HG03280 (cell line): Measurements from ENCODE around the gene KIF23.

Source experiments
- ATAC-seq: cut with Tn5 transposase; IDR thresholded peaks from one replicate; pipeline ENCODE4 v1.9.1; 2021; ENCODE audit warnings: mild to moderate bottlenecking, moderate library complexity; ENCODE audit not compliant: unreplicated experiment

The KIF23 gene

DNA sequence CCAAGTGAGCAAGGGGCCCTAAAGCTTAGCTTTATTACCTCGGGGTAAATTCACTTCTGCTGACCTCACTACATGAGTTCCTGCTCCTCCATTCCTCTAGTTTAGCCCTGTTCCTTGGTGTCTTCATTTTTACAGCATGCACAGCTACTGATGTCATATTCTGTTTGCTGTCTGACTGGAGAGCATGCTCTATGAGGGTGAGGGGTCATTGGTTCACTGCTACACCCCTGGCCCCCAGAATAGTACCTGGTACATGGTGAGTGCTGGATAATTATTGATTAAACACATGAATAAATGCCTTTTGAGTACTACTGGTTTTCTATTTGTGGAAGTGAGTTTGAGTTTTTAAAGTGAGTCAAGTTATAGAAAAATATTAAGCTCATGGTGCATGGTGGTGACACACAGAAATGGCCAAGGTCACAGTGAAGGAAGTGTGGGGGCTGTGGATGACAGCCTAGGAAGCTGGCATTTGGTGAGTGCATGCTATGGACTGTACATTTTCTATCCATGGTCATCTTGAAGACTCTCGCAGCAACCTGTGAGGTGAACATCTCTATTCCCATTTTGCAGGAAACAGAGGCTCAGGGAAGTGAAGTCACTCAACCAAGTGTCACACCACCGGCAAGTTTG, 72.4 kb downstream of the KIF23 start:
- no peak for ATAC-seq

DNA sequence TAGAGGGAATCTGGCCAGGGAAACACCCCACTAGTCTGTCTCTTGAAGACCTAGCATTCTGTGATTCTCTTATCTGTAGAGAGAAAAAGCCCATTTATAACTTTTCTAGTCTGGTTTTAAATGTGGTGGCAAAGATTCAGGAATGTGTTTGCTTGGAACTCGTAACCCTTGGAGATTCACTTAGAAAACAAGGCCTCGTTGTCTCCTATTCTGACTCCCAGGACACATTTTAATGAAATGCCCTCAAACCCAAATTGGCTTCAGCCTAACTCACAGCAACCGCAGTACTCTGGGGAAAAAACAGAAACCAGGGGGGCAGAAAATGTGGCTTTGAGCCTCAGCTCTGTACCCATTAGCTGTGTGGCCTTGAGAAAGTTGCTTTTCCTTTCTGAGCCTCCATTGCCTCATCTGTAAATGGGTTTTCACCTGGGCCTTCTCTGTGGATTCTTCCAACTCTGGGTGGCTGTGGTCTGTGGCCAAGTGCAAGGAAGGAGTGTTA, 75.0 kb downstream of the KIF23 start:
- no peak for ATAC-seq

DNA sequence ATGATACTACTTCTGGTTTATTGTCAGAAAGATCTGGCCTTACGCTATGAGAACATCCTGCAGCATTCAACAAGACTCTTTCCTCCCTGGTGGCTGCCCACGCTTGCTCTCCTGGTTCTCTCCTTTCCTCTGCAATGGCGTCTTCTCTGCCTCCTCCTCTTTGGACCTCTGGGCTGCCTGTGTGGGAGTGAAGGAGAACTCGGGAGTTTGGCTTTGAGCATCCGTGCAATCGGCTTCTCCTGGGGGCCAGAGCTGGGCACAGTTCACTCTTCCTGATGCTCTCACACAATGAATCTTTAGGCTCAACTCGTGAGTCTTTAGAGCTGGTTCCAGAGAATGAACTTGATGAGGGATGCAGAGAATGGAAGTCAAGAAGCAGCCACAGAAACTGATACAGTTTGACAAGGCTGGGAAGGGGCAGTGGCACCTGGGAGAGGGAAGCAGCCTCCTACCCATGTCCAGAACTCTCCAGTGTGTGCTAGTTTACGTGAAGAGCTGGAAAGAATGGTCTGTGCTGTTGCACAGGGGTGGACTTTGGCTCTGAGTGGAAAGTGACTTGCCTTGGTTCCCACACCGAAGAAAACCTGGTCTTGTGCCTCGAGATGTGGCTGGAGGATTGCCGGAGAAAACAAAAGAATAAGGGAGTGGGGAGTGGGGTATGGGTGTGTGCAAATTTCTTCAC, 76.3 kb downstream of the KIF23 start:
- ATAC-seq = no peak

DNA sequence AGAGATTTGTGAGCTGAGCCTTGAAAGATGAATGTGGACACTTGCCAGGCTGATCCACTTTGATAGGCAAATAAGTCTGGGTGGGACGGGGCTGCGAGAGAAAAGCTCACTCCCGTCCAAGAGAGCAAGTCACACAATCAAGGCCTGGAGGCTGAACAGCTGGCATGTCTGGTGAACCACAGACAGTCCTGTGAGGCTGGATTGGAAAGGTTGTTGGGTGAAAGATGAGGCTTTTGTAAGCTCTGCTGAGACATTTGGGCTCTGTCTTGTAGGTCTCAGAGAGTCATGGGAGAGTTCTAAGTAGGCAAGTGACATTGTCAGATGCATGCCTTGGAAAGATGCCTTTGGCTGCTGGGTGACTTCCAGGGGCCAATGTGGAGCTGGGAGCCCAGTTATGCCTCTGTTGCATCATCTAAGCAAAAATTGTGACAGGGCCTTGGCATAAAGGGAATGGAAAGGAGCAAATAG, 76.9 kb downstream of the KIF23 start:
- no peak for ATAC-seq

DNA sequence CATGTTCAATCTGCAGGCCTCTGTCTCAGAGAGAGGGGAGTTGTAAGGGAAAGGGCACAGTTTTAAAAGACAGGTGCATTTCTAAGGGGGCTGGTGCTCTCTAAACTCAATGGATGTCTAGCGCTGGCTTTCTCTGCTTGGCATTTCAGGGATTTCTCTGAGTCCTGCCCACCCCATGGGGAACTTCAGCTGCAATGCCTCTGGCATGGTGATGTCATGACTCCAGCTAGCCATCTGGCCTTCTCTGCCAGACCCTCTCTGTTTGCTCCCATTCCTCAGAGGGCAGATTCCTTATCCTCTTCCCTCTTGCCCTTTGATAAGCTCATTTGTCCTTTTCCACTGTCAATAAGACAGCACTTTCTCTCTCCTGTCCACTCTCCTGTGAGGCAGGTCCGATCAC, 79.3 kb downstream of the KIF23 start:
- ATAC-seq = no peak

DNA sequence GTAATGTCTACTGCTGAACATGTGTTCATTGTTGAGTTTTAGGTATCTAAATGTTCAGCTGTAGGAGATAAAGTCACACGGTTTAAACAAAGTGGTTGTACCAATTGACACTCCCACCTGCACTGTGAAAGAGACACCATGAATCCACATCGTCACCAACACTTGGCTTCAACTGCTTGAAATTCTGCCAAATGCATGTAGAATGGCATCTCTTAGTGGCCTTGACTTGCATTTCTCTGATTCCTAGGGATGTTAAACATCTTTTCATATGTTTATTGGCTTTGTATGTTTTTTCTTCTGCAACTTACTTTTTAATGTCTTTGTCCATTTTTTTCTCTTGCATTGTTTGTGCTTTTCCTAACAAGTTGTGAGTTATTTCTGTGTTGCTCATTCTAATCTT, 81.9 kb downstream of the KIF23 start:
- no peak for ATAC-seq

DNA sequence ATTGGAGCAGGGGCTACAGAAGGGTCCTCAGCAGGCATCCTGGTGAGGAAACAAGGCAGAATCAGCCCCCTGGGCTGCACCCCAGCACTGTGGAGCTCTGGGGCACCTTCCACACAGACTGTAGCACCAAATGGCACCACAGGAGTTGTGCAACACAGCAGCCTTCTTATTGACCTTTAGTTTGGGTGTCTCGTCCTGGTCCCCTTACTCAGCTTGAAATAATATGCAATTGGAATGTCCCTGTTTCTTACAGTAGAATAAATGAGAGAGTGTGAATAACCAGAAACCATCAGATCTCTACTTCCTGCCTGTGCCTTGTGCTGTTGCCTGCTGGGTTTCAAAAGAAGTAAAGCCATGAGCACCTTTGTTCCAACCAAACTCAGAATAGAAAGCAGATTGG, 82.9 kb downstream of the KIF23 start:
- ATAC-seq = no peak

DNA sequence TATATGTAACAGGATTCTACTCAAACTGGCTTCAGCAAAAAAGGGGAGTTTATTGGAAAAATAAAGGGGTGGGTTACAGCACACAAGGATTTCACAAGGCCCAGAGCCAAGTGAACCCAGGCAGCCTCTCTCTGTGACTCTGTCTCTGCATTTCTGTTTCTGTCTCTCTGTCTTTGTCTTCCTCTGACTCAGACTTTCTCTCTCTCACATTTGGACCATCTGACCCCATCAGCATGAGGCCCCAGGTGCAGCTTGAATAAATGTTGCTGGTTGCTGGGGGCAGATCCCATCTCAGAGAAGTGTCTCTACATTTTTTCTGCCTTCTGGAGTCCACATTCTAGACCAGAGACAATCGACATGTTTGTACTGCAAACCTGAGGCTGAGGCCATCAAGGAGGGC, 83.5 kb downstream of the KIF23 start:
- no peak for ATAC-seq
